Kidney epithelial cell (primary cell): ENCODE data around the gene HTR1E. TPM values are rescaled to one million over a fixed set of nuclear protein-coding genes. Genes with fewer than 3 reads are reported as not detected.
A peak's percentile ranks its signal among the peaks of the same experiment; 100 is the strongest.

Source experiments
- DNase-seq: peaks from one replicate; pipeline ENCODE4 v3.0.0-alpha.2; 2010; ENCODE audit warnings: low read depth
- H3K27me3 ChIP-seq: 2 replicates; pipeline ENCODE4 v1.6.0; 2011; ENCODE audit warnings: low read length; ENCODE audit not compliant: control insufficient read depth, insufficient read depth
- H3K36me3 ChIP-seq: 2 replicates; pipeline ENCODE4 v1.5.1; 2011; ENCODE audit warnings: low read length; ENCODE audit not compliant: control insufficient read depth, insufficient read depth
- H3K4me3 ChIP-seq: 2 replicates; pipeline ENCODE4 v1.5.1; 2011; ENCODE audit warnings: low read depth, mild to moderate bottlenecking, control low read depth, low read length
- CTCF ChIP-seq: IDR thresholded peaks from 2 replicates; pipeline ENCODE4 v1.5.1; 2011; ENCODE audit warnings: mild to moderate bottlenecking, moderate library complexity, low read length, control low read depth, inconsistent platforms; ENCODE audit not compliant: insufficient read depth, poor library complexity, severe bottlenecking
- total RNA-seq: library from RNA; depleted of rRNA; stranded (reverse); fragments of >200 nt; gene quantifications from 2 replicates; pipeline ENCODE4 v1.2.3, GENCODE V29; 2015

HTR1E gene
- total RNA-seq, 1 donor from 2014 or later = not detected

- Histone ChIP-seq H3K36me3 (no peaks in the 10 kb centered on the region), H3K27me3 (no peaks in the 10 kb centered on the region), H3K4me3 (no peak overlapping the region)
- no peak for DNase-seq
- no peak for TF ChIP-seq CTCF
These were observed 74.7 kb downstream of the HTR1E start for GRCh38 chr6:87012035-87012434.

- TF ChIP-seq CTCF = no peak
- Histone ChIP-seq H3K36me3 (no peaks in the 10 kb centered on the region), H3K27me3 (no peaks in the 10 kb centered on the region), H3K4me3 (no peak overlapping the region)
- DNase-seq = no peak
These were observed 75.4 kb downstream of the HTR1E start for GRCh38 chr6:87012743-87013142.

GRCh38 chr6:87016772-87017171, 79.4 kb downstream of the HTR1E start:
- Histone ChIP-seq H3K36me3 (no peaks in the 10 kb centered on the region), H3K4me3 (no peak overlapping the region), H3K27me3 (no peaks in the 10 kb centered on the region)
- no peak for DNase-seq
- no peak for TF ChIP-seq CTCF

- H3K36me3 ChIP-seq = no peaks in the 10 kb centered on the region
- H3K27me3 ChIP-seq = no peaks in the 10 kb centered on the region
- TF ChIP-seq CTCF = no peak
These were observed 89.7 kb downstream of the HTR1E start for GRCh38 chr6:87027021-87027420.

GRCh38 chr6:87029711-87030314, 92.5 kb downstream of the HTR1E start:
- no peaks in the 10 kb centered on the region for H3K36me3 ChIP-seq
- DNase-seq = peak; percentile 4
- no peak overlapping the region for H3K4me3 ChIP-seq
- peak; percentile 62 for TF ChIP-seq CTCF
- no peaks in the 10 kb centered on the region for H3K27me3 ChIP-seq

More at GRCh38 chr6:87027021-87027420, 89.7 kb downstream of the HTR1E start:
- H3K4me3 ChIP-seq = no peak overlapping the region
- no peak for DNase-seq

- H3K4me3 ChIP-seq = no peak overlapping the region
- no peak for DNase-seq
- TF ChIP-seq CTCF = no peak
These were observed 103.4 kb downstream of the HTR1E start for GRCh38 chr6:87040729-87041128.

More at GRCh38 chr6:87040729-87041128, 103.4 kb downstream of the HTR1E start:
- Histone ChIP-seq H3K27me3 (no peaks in the 10 kb centered on the region), H3K36me3 (no peaks in the 10 kb centered on the region)
